Measurements from ENCODE around the gene CLEC9A.

CLEC9A gene

DNA sequence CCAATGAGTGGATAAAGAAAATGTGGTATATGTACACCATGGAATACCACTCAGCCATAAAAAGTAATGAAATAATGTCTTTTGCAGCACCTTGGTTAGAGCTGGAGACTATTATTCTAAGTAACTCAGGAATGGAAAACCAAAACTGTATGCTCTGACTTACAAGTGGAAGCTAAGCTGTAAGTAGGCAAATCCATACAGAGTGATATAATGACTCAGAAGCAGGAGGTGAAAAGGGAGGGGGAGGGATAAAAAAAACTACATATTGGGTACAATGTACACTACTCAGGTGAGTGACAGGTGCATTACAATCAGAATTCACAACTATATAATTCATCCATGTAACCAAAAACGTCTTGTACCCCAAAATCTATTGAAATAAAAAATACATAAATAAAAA is 83.4 kb downstream of the CLEC9A start:
- no peak for DNase-seq

DNA sequence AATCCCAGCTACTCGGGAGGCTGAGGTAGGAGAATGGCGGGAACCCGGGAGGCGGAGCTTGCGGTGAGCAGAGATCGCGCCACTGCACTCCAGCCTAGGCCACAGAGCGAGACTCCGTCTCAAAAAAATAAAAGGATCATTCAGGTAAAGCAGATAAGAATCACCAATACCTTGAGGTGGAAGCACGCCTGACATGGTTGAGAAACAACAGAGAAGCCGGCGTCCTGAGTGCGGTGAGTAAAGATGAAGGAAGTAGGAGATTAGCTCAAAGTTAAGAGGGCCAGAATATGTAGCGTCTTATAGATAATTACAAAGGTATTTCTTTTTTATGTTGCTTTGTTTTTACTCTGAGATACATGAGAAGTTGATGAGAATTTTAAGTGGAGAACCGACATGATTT is 84.8 kb downstream of the CLEC9A start:
- no peak for DNase-seq

Data from activated CD4-positive, alpha-beta T cell treated with anti-CD3 and anti-CD28 coated beads for 48 hours (primary cell).